GM23338 (cell line): Measurements from ENCODE around the gene NFKB1. TPM values are rescaled to one million over a fixed set of nuclear protein-coding genes. Genes with fewer than 3 reads are reported as not detected.

Experiments
- ATAC-seq: fragments of 200-7000 bp; cut with Tn5 transposase; 3 replicates; pipeline ENCODE4 v1.9.1; 2020
- DNase-seq: peaks from one replicate; pipeline ENCODE4 v3.0.0-alpha.2; 2015; ENCODE audit warnings: low spot score
- H2AFZ ChIP-seq: fragments of 200-600 bp; sonication (generic); 2 replicates; pipeline ENCODE4 v1.8.0; 2016; ENCODE audit warnings: antibody characterized with exemption, mild to moderate bottlenecking, moderate library complexity
- H3F3A ChIP-seq: fragments of 200-600 bp; sonication (generic); replicated peaks from 2 replicates; pipeline ENCODE4 v1.8.0; 2017; ENCODE audit warnings: antibody characterized with exemption, mixed run types, low read depth
- H3K27ac ChIP-seq: fragments of 200-600 bp; sonication (generic); 2 replicates; pipeline ENCODE4 v1.6.1; 2016; ENCODE audit warnings: low read depth
- H3K27me3 ChIP-seq: fragments of 200-600 bp; sonication (generic); 2 replicates; pipeline ENCODE4 v1.8.0; 2016; ENCODE audit warnings: mild to moderate bottlenecking, mixed run types, moderate library complexity; ENCODE audit not compliant: insufficient read depth
- H3K36me3 ChIP-seq: fragments of 200-600 bp; sonication (generic); 2 replicates; pipeline ENCODE4 v1.8.0; 2016; ENCODE audit warnings: mild to moderate bottlenecking; ENCODE audit not compliant: insufficient read depth
- H3K4me1 ChIP-seq: fragments of 200-600 bp; sonication (generic); 2 replicates; pipeline ENCODE4 v1.8.0; 2016; ENCODE audit warnings: mild to moderate bottlenecking, moderate library complexity; ENCODE audit not compliant: insufficient read depth
- H3K4me2 ChIP-seq: fragments of 200-600 bp; sonication (generic); 2 replicates; pipeline ENCODE4 v1.7.1; 2017; ENCODE audit warnings: mixed run types
- H3K4me3 ChIP-seq: fragments of 200-600 bp; sonication (generic); 2 replicates; pipeline ENCODE4 v1.6.1; 2016; ENCODE audit warnings: mixed run types
- H3K79me2 ChIP-seq: fragments of 200-600 bp; sonication (generic); replicated peaks from 2 replicates; pipeline ENCODE4 v1.8.0; 2017; ENCODE audit warnings: mild to moderate bottlenecking; ENCODE audit not compliant: insufficient read depth
- H3K9me2 ChIP-seq: fragments of 200-600 bp; sonication (generic); 2 replicates; pipeline ENCODE4 v1.8.0; 2017; ENCODE audit not compliant: insufficient read depth
- H4K20me1 ChIP-seq: fragments of 200-600 bp; sonication (generic); replicated peaks from 2 replicates; pipeline ENCODE4 v1.8.0; 2017; ENCODE audit warnings: mild to moderate bottlenecking; ENCODE audit not compliant: insufficient read depth
- H3K27ac Mint-ChIP-seq: 2 replicates; pipeline ENCODE4 v1.8.0; 2020; ENCODE audit warnings: inconsistent platforms, mild to moderate bottlenecking, moderate library complexity, mixed read lengths
- H3K27me3 Mint-ChIP-seq: 3 replicates; pipeline ENCODE4 v1.8.0; 2022; ENCODE audit warnings: low read depth, mild to moderate bottlenecking, moderate library complexity, mixed read lengths, inconsistent platforms; ENCODE audit not compliant: insufficient read depth, poor library complexity
- H3K36me3 Mint-ChIP-seq: 3 replicates; pipeline ENCODE4 v1.8.0; 2021; ENCODE audit warnings: low read depth, mild to moderate bottlenecking, inconsistent platforms, moderate library complexity, mixed read lengths
- H3K4me1 Mint-ChIP-seq: 3 replicates; pipeline ENCODE4 v1.8.0; 2020; ENCODE audit warnings: mild to moderate bottlenecking, inconsistent platforms, mixed read lengths
- H3K4me3 Mint-ChIP-seq: 3 replicates; pipeline ENCODE4 v1.8.0; 2021; ENCODE audit warnings: moderate library complexity, mild to moderate bottlenecking, inconsistent platforms, mixed read lengths
- H3K9me3 Mint-ChIP-seq: 3 replicates; pipeline ENCODE4 v1.8.0; 2020; ENCODE audit warnings: moderate library complexity, mild to moderate bottlenecking, inconsistent platforms, mixed read lengths
- CREB1 ChIP-seq: fragments of 250-450 bp; sonication (Bioruptor Pico); IDR thresholded peaks from 2 replicates; pipeline ENCODE4 v1.5.0; 2020; ENCODE audit warnings: low read depth, mild to moderate bottlenecking, moderate library complexity
- EZH2phosphoT487 ChIP-seq: fragments of 200-600 bp; sonication (generic); IDR thresholded peaks from one replicate; pipeline ENCODE4 v1.8.1; 2018; ENCODE audit warnings: antibody characterized with exemption; ENCODE audit not compliant: unreplicated experiment
- NANOG ChIP-seq: IDR thresholded peaks from 2 replicates; pipeline ENCODE4 v1.6.1; 2016; ENCODE audit warnings: antibody characterized with exemption, borderline replicate concordance
- POLR2AphosphoS5 ChIP-seq: IDR thresholded peaks from 2 replicates; pipeline ENCODE4 v1.6.1; 2016; ENCODE audit warnings: antibody characterized with exemption, low read depth
- STAT1 ChIP-seq: IDR thresholded peaks from one replicate; pipeline ENCODE4 v1.6.1; 2016; ENCODE audit warnings: antibody characterized with exemption; ENCODE audit not compliant: unreplicated experiment
- ZNF114 ChIP-seq: fragments of 250-450 bp; sonication (Bioruptor Pico); IDR thresholded peaks from 2 replicates; pipeline ENCODE4 v1.5.0; 2020; ENCODE audit warnings: mild to moderate bottlenecking, moderate library complexity
- ZNF331 ChIP-seq: fragments of 250-450 bp; sonication (Bioruptor Pico); IDR thresholded peaks from 2 replicates; pipeline ENCODE4 v1.5.0; 2020; ENCODE audit warnings: low read depth, mild to moderate bottlenecking, moderate library complexity
- polyA plus RNA-seq: library from polyadenylated mRNA; unstranded; fragments of >200 nt; fragmentation: Nextera tagmentation; extraction: Ambion mirVana; gene quantifications from 2 replicates; pipeline ENCODE4 v1.2.1, GENCODE V29; 2016
- total RNA-seq: library from RNA; depleted of rRNA; stranded (reverse); fragments of >200 nt; shearing (Covaris generic); gene quantifications from 2 replicates; pipeline ENCODE4 v1.2.3, GENCODE V29; 2014
- TF ChIP-seq, protein P1 (sequence below): IDR thresholded peaks from one replicate; pipeline ENCODE4 v1.6.1; 2018; ENCODE audit warnings: antibody characterized with exemption; ENCODE audit not compliant: unreplicated experiment
- TF ChIP-seq, protein P2 (sequence below), 2 experiments: fragments of 200-600 bp in 1 of 2; sonication (generic) in 1 of 2; conservative IDR thresholded peaks; 2 replicates each; pipeline versions ENCODE4 v1.5.1 to v1.6.1; 2016 to 2017; ENCODE audit warnings: antibody characterized with exemption in 2 of 2, low read depth in 2 of 2, mild to moderate bottlenecking in 2 of 2, moderate library complexity in 1 of 2
- TF ChIP-seq, protein P3 (sequence below): IDR thresholded peaks from 2 replicates; pipeline ENCODE4 v1.6.1; 2016; ENCODE audit warnings: antibody characterized with exemption

Gene NFKB1
- total and polyA plus RNA-seq, 2 experiments from 2014 or later, result 0.82 to 4.6 TPM

DNA sequence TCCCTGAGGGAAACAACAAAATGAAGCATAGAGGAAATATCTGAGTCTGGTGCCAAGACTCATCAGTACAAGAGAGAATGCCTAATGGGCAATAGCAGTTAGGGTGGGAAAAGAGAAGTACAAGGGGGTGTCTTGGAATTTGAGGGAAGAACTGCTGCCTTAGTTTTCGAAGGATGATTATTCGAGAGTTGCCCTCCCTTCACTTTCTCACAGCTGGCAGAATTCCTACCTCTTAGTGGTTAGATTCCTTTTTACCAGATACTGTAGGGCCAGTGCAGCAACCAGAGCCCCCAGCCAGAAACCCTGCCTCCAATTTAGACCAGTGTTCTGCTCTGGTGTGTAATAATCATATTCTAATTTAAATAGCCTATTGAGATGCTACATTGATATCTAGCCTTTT, 56.5 kb downstream of the NFKB1 start (continued):
- TF ChIP-seq, protein P1, sequence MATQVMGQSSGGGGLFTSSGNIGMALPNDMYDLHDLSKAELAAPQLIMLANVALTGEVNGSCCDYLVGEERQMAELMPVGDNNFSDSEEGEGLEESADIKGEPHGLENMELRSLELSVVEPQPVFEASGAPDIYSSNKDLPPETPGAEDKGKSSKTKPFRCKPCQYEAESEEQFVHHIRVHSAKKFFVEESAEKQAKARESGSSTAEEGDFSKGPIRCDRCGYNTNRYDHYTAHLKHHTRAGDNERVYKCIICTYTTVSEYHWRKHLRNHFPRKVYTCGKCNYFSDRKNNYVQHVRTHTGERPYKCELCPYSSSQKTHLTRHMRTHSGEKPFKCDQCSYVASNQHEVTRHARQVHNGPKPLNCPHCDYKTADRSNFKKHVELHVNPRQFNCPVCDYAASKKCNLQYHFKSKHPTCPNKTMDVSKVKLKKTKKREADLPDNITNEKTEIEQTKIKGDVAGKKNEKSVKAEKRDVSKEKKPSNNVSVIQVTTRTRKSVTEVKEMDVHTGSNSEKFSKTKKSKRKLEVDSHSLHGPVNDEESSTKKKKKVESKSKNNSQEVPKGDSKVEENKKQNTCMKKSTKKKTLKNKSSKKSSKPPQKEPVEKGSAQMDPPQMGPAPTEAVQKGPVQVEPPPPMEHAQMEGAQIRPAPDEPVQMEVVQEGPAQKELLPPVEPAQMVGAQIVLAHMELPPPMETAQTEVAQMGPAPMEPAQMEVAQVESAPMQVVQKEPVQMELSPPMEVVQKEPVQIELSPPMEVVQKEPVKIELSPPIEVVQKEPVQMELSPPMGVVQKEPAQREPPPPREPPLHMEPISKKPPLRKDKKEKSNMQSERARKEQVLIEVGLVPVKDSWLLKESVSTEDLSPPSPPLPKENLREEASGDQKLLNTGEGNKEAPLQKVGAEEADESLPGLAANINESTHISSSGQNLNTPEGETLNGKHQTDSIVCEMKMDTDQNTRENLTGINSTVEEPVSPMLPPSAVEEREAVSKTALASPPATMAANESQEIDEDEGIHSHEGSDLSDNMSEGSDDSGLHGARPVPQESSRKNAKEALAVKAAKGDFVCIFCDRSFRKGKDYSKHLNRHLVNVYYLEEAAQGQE, result no peak
- no peak for TF ChIP-seq ZNF114
- no peak for TF ChIP-seq EZH2phosphoT487
- TF ChIP-seq NANOG, result no peak
- TF ChIP-seq STAT1, result no peak
- TF ChIP-seq ZNF331 (CRISPR knock-in tag), result no peak

DNA sequence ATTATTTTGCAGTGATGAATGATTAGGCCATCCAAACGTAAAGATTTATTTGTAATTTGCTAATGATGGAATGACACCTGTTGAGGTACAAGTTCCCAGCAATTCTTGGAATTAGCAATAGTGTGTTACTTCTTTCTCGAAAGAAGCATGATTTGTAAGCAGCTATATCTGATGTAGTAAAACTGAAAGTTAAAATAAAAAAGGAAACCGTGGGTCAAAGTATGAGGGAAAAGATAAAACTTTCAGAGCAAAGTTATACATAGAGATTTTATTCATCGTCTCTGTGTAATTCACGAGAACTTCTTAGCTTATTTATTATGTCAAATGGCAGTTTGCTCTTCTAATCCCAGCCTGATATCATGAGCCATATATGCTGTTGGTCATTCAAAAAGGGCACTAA, 59.0 kb downstream of the NFKB1 start:
- Histone ChIP-seq H3F3A (no peaks in the 10 kb centered on the region), H3K9me2 (no peaks in the 10 kb centered on the region), H4K20me1 (no peaks in the 10 kb centered on the region), H3K36me3 (no peaks in the 10 kb centered on the region), H3K4me1 (no peaks in the 10 kb centered on the region; the same call in 1 of the 2 replicates), H3K79me2 (no peaks in the 10 kb centered on the region), H3K27ac (no peak overlapping the region), H3K4me3 (no peak overlapping the region), H3K27me3 (no peaks in the 10 kb centered on the region), H2AFZ (no peak overlapping the region), H3K4me2 (no peak overlapping the region)
- no peaks in the 10 kb centered on the region for H3K27me3 Mint-ChIP-seq
- H3K9me3 Mint-ChIP-seq, result no peaks in the 10 kb centered on the region
- peaks cover 5% of the 10 kb centered on the region; the same call in 2 of the 3 replicates for H3K4me1 Mint-ChIP-seq
- H3K27ac Mint-ChIP-seq, result no peak overlapping the region
- DNase-seq (no peak), ATAC-seq (no peak)
- TF ChIP-seq ZNF331 (CRISPR knock-in tag), result no peak
- no peak overlapping the region for H3K4me3 Mint-ChIP-seq
- no peaks in the 10 kb centered on the region for H3K36me3 Mint-ChIP-seq

DNA sequence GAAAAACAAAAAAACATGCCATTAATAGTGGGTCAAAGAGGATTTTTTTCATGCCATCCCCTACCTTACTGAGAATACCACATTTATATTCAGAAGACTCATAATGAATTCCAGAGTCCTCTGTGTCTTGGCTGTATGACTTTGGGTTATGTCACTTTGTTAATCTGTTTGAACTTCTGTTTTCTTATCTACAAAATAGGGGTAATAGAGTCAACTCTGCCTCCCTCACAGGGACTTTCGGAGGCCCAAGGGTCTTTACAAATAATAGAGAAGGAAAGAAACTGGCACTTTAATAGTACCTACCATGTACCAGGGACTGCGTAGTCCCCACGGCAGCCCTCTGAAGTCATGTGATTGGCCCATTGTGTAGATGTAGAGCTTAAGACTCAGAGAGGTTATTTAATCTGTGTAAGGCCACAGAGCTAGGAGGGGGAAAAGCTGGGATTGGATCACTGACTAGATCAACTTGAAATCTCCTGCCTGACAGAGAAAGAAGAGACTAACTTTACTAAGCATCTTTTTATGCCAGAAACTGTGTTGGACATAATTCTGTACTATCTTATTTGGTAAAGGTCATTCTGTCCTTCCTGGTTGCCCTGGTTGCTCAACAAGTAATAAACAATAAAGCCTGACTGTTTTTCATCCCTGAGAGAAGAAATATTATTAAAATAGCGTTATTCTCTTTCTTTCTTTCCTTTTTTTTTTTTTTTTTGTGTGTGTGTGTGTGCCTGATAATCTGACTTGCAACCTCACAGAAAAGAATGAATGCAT, 59.6 kb downstream of the NFKB1 start:
- Histone ChIP-seq H2AFZ (no peak overlapping the region), H3F3A (no peaks in the 10 kb centered on the region), H3K9me2 (no peaks in the 10 kb centered on the region), H3K4me1 (no peaks in the 10 kb centered on the region; the same call in 1 of the 2 replicates), H3K27ac (no peak overlapping the region), H3K79me2 (no peaks in the 10 kb centered on the region), H3K4me2 (no peak overlapping the region), H3K4me3 (no peak overlapping the region), H3K27me3 (no peaks in the 10 kb centered on the region), H4K20me1 (no peaks in the 10 kb centered on the region), H3K36me3 (no peaks in the 10 kb centered on the region)
- DNase-seq (no peak), ATAC-seq (no peak)
- Mint-ChIP-seq H3K4me3 (no peak overlapping the region), H3K36me3 (no peaks in the 10 kb centered on the region), H3K27me3 (no peaks in the 10 kb centered on the region), H3K9me3 (no peaks in the 10 kb centered on the region), H3K27ac (no peak overlapping the region), H3K4me1 (peaks cover 6% of the 10 kb centered on the region; the same call in 2 of the 3 replicates)
- no peak for TF ChIP-seq POLR2AphosphoS5
- TF ChIP-seq CREB1 (CRISPR knock-in tag), result no peak
- TF ChIP-seq, protein P2, sequence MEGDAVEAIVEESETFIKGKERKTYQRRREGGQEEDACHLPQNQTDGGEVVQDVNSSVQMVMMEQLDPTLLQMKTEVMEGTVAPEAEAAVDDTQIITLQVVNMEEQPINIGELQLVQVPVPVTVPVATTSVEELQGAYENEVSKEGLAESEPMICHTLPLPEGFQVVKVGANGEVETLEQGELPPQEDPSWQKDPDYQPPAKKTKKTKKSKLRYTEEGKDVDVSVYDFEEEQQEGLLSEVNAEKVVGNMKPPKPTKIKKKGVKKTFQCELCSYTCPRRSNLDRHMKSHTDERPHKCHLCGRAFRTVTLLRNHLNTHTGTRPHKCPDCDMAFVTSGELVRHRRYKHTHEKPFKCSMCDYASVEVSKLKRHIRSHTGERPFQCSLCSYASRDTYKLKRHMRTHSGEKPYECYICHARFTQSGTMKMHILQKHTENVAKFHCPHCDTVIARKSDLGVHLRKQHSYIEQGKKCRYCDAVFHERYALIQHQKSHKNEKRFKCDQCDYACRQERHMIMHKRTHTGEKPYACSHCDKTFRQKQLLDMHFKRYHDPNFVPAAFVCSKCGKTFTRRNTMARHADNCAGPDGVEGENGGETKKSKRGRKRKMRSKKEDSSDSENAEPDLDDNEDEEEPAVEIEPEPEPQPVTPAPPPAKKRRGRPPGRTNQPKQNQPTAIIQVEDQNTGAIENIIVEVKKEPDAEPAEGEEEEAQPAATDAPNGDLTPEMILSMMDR (conservative IDR thresholded peaks at IDR 0.05; ENCODE audit: low read depth in 2 of 2), result no peak
- TF ChIP-seq, protein P3, sequence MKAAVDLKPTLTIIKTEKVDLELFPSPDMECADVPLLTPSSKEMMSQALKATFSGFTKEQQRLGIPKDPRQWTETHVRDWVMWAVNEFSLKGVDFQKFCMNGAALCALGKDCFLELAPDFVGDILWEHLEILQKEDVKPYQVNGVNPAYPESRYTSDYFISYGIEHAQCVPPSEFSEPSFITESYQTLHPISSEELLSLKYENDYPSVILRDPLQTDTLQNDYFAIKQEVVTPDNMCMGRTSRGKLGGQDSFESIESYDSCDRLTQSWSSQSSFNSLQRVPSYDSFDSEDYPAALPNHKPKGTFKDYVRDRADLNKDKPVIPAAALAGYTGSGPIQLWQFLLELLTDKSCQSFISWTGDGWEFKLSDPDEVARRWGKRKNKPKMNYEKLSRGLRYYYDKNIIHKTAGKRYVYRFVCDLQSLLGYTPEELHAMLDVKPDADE, result no peak
- TF ChIP-seq, protein P1, result no peak
- no peak for TF ChIP-seq ZNF114
